Measurements from ENCODE around the gene ACSL6.

The ACSL6 gene

DNA sequence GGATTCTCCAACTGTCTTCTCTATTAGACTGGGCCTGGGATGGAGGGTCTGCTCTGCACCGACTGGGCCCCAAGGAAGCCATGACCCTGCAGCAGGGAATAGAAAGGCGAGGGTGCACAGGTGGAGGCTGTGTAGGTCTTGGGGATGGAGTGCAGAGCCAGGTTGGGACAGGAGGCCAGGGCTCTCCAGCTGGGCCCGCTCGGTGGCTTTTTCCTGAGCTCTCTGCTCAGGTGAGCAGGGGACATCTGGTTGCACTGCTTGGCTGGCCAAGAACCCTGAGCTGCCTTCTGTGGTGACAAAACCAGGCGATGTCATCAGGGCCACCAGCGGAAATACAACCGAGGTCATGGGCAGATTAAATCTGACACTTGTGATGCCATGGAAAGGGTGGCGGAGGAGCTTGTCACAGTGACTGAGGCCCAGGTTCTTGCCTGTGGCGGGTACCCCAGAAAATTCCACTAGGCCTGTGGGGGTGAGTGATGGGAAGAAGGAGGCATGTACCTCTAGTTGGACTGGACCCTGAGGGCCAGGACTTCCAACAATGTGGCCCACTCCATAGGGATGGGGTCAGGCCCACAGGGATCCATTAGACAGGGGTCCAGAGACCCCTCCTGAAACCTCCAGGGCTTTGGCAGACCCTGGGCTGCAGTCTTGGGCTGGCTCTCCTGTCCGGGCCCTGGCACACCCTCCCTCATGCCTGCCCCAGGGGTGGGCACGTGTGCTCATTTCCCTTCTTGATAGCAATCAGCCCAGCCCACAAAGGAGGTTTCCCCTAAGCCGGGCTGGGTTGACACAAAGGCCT, 44.6 kb upstream of the ACSL6 start:
- Histone ChIP-seq H3K36me3 (ENCODE audit: control insufficient read depth in 2 of 2, insufficient read depth in 1 of 2, low read length in 2 of 2) (no peaks in the 10 kb centered on the region), H3K4me1 (ENCODE audit: control insufficient read depth, insufficient read depth, low read length) (no peaks in the 10 kb centered on the region), H3K27ac (ENCODE audit: extremely low read depth, low read depth, low read length) (no peak overlapping the region), H3K4me3 (ENCODE audit: low read depth, low read length) (no peak overlapping the region), H3K9me3 (ENCODE audit: control insufficient read depth, insufficient read depth, low read depth, low read length) (no peaks in the 10 kb centered on the region)
- CTCF ChIA-PET: interaction anchor here (2.6 kb wide), 1 partner anchor 9 kb away, joined by 8 read pairs; no protein-coding TSS in a partner anchor
- TF ChIP-seq ZNF394 (tag by site-specific recombination; IDR thresholded peaks at IDR 0.05; ENCODE audit: borderline replicate concordance) (no peak), ZNF621 (tag by site-specific recombination; IDR thresholded peaks at IDR 0.05) (no peak), ZNF350 (tag by site-specific recombination; IDR thresholded peaks at IDR 0.05) (no peak), ZNF239 (tag by site-specific recombination; IDR thresholded peaks at IDR 0.05) (no peak), ZNF140 (tag by site-specific recombination; IDR thresholded peaks at IDR 0.05) (no peak), ZNF629 (tag by site-specific recombination; IDR thresholded peaks at IDR 0.05) (no peak), TCF7L2 (IDR thresholded peaks at IDR 0.05; ENCODE audit: borderline replicate concordance, low read depth, low read length) (no peak), ZNF132 (tag by site-specific recombination; IDR thresholded peaks at IDR 0.05; ENCODE audit: borderline replicate concordance) (no peak), ZNF548 (tag by site-specific recombination; IDR thresholded peaks at IDR 0.05) (no peak), GLI4 (tag by site-specific recombination; IDR thresholded peaks at IDR 0.05) (no peak), ZNF624 (tag by site-specific recombination; IDR thresholded peaks at IDR 0.05) (no peak)
- POLR2A ChIA-PET: no interaction called here

DNA sequence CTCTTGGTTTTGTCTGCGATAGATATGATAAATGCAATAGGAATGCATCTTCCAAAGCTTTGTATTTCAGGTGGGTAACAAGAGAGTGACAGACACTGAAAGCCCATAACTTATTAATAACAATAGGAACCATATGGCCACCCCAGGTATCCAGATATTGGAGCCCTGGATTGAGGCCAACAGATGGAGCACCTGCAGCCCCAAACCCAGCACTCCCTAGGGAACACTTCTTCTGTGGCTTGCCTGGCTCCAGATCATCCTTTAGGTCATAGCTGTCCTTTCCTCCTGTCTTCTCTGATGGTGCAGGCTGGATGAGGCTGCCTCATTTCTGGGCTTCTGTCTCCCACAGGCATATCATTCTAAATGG, 44.0 kb upstream of the ACSL6 start:
- Histone ChIP-seq H3K36me3 (ENCODE audit: control insufficient read depth in 2 of 2, insufficient read depth in 1 of 2, low read length in 2 of 2) (no peaks in the 10 kb centered on the region), H3K4me1 (ENCODE audit: control insufficient read depth, insufficient read depth, low read length) (no peaks in the 10 kb centered on the region), H3K27ac (ENCODE audit: extremely low read depth, low read depth, low read length) (no peak overlapping the region), H3K9me3 (ENCODE audit: control insufficient read depth, insufficient read depth, low read depth, low read length) (no peaks in the 10 kb centered on the region), H3K4me3 (ENCODE audit: low read depth, low read length) (no peak overlapping the region)
- CTCF ChIA-PET: interaction anchor here (2.6 kb wide), 1 partner anchor 10 kb away, joined by 8 read pairs; no protein-coding TSS in a partner anchor
- TF ChIP-seq ZNF140 (tag by site-specific recombination; IDR thresholded peaks at IDR 0.05): no peak
- POLR2A ChIA-PET: no interaction called here

- H3K27ac ChIP-seq (ENCODE audit: extremely low read depth, low read depth, low read length): no peak overlapping the region
- ChIA-PET CTCF (interaction anchor here (2.6 kb wide), 1 partner anchor 10 kb away, joined by 8 read pairs; no protein-coding TSS in a partner anchor), POLR2A (no interaction called here)
- H3K36me3 ChIP-seq (ENCODE audit: control insufficient read depth in 2 of 2, insufficient read depth in 1 of 2, low read length in 2 of 2): no peaks in the 10 kb centered on the region
- no peaks in the 10 kb centered on the region for H3K9me3 ChIP-seq (ENCODE audit: control insufficient read depth, insufficient read depth, low read depth, low read length)
- H3K4me3 ChIP-seq (ENCODE audit: low read depth, low read length): no peak overlapping the region
- H3K4me1 ChIP-seq (ENCODE audit: control insufficient read depth, insufficient read depth, low read length): no peaks in the 10 kb centered on the region
- TF ChIP-seq ZBTB44 (tag by site-specific recombination; IDR thresholded peaks at IDR 0.05) (no peak), TCF7L2 (IDR thresholded peaks at IDR 0.05; ENCODE audit: borderline replicate concordance, low read depth, low read length) (no peak), KLF8 (tag by site-specific recombination; IDR thresholded peaks at IDR 0.05) (no peak), BCL11A (tag by site-specific recombination; IDR thresholded peaks at IDR 0.05; ENCODE audit: low read depth) (no peak), ZNF660 (tag by site-specific recombination; IDR thresholded peaks at IDR 0.05) (no peak), ZNF174 (tag by site-specific recombination; IDR thresholded peaks at IDR 0.05) (no peak), PRDM1 (tag by site-specific recombination; IDR thresholded peaks at IDR 0.05) (no peak), ZNF560 (tag by site-specific recombination; IDR thresholded peaks at IDR 0.05; ENCODE audit: borderline replicate concordance) (no peak), ZBTB1 (tag by site-specific recombination; IDR thresholded peaks at IDR 0.05) (no peak), ZNF132 (tag by site-specific recombination; IDR thresholded peaks at IDR 0.05; ENCODE audit: borderline replicate concordance) (no peak), ZNF354C (tag by site-specific recombination; IDR thresholded peaks at IDR 0.05; ENCODE audit: borderline replicate concordance, low read depth) (no peak), ZNF571 (tag by site-specific recombination; IDR thresholded peaks at IDR 0.05) (no peak), ZNF140 (tag by site-specific recombination; IDR thresholded peaks at IDR 0.05) (no peak), ZBTB7A (tag by site-specific recombination; IDR thresholded peaks at IDR 0.05; ENCODE audit: low read depth) (no peak), ZNF221 (tag by site-specific recombination; IDR thresholded peaks at IDR 0.05; ENCODE audit: borderline replicate concordance) (no peak), ZNF112 (tag by site-specific recombination; IDR thresholded peaks at IDR 0.05) (no peak), SALL2 (tag by site-specific recombination; IDR thresholded peaks at IDR 0.05; ENCODE audit: borderline replicate concordance) (no peak), HOXD13 (CRISPR knock-in tag; IDR thresholded peaks at IDR 0.05; ENCODE audit: borderline replicate concordance) (no peak)
- TF ChIP-seq, protein P1, sequence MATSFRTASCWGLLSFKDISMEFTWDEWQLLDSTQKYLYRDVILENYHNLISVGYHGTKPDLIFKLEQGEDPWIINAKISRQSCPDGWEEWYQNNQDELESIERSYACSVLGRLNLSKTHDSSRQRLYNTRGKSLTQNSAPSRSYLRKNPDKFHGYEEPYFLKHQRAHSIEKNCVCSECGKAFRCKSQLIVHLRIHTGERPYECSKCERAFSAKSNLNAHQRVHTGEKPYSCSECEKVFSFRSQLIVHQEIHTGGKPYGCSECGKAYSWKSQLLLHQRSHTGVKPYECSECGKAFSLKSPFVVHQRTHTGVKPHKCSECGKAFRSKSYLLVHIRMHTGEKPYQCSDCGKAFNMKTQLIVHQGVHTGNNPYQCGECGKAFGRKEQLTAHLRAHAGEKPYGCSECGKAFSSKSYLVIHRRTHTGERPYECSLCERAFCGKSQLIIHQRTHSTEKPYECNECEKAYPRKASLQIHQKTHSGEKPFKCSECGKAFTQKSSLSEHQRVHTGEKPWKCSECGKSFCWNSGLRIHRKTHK (tag by site-specific recombination; IDR thresholded peaks at IDR 0.05): no peak
Measured at GRCh38 chr5:132054697-132055440, 43.4 kb upstream of the ACSL6 start.

Data from HEK293 (cell line).